Progenitor cell of endocrine pancreas (in vitro differentiated cells): ENCODE results near the gene XRN2. TPM values are rescaled to one million over a fixed set of nuclear protein-coding genes. Genes with fewer than 3 reads are reported as not detected.

Source experiments
- DNase-seq: peaks from one replicate; pipeline ENCODE4 v3.0.0; 2021; ENCODE audit warnings: low spot score; ENCODE audit not compliant: unreplicated experiment
- H3K27ac Mint-ChIP-seq: 2 replicates; pipeline ENCODE4 v1.8.0; 2021; ENCODE audit warnings: mild to moderate bottlenecking, moderate library complexity, mixed read lengths
- H3K27me3 Mint-ChIP-seq: 2 replicates; pipeline ENCODE4 v1.8.0; 2021; ENCODE audit warnings: mixed read lengths
- H3K36me3 Mint-ChIP-seq: 2 replicates; pipeline ENCODE4 v1.8.0; 2022; ENCODE audit warnings: mixed read lengths; ENCODE audit not compliant: insufficient read depth
- H3K4me1 Mint-ChIP-seq: 2 replicates; pipeline ENCODE4 v1.8.0; 2021; ENCODE audit warnings: low read depth, mixed read lengths
- H3K4me3 Mint-ChIP-seq: 2 replicates; pipeline ENCODE4 v1.8.0; 2021; ENCODE audit warnings: low read depth, mild to moderate bottlenecking, moderate library complexity, mixed read lengths
- H3K9me3 Mint-ChIP-seq: 2 replicates; pipeline ENCODE4 v1.8.0; 2021; ENCODE audit warnings: low read depth, mixed read lengths
- total RNA-seq: library from RNA; stranded (reverse); gene quantifications from 2 replicates; pipeline ENCODE4 v1.2.1, GENCODE V29; 2021
- TF ChIP-seq, protein P1 (sequence below): fragments of 200-600 bp; sonication (generic); IDR thresholded peaks from one replicate; pipeline ENCODE4 v1.5.0; 2021; ENCODE audit warnings: antibody characterized with exemption, mild to moderate bottlenecking; ENCODE audit not compliant: unreplicated experiment

The XRN2 gene
- total RNA-seq, 1 donor from 2014 or later, result 91.0 TPM

DNA sequence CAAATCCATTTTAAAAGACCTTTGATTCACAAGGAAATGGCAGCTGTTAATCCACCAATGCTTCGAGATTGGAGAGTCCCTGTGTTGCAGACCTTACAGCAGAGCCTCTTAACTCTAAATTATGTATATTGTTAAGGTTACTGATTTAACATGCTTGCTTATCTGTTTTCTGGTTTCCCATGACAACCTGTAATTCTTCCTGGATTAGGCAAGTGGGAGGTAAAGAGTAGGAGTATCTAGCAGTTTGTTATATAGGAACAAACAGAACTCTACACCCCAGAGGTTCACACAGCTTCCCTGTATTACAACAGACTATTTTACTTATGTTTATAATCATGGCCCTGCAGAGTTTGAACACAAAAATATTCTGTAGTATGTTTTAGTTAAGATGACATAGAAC is 54.7 kb downstream of the XRN2 start:
- Mint-ChIP-seq H3K27ac (peak overlapping the region; percentile 90), H3K27me3 (no peaks in the 10 kb centered on the region)

GRCh38 chr20:21358737-21359136 is 55.6 kb downstream of the XRN2 start:
- Mint-ChIP-seq H3K36me3 (peaks cover 25% of the 10 kb centered on the region), H3K27ac (no peak overlapping the region), H3K4me3 (no peak overlapping the region), H3K9me3 (no peaks in the 10 kb centered on the region), H3K27me3 (no peaks in the 10 kb centered on the region), H3K4me1 (peaks cover 15% of the 10 kb centered on the region)
- TF ChIP-seq, protein P1, sequence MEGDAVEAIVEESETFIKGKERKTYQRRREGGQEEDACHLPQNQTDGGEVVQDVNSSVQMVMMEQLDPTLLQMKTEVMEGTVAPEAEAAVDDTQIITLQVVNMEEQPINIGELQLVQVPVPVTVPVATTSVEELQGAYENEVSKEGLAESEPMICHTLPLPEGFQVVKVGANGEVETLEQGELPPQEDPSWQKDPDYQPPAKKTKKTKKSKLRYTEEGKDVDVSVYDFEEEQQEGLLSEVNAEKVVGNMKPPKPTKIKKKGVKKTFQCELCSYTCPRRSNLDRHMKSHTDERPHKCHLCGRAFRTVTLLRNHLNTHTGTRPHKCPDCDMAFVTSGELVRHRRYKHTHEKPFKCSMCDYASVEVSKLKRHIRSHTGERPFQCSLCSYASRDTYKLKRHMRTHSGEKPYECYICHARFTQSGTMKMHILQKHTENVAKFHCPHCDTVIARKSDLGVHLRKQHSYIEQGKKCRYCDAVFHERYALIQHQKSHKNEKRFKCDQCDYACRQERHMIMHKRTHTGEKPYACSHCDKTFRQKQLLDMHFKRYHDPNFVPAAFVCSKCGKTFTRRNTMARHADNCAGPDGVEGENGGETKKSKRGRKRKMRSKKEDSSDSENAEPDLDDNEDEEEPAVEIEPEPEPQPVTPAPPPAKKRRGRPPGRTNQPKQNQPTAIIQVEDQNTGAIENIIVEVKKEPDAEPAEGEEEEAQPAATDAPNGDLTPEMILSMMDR, result no peak
- no peak for DNase-seq

More for the DNA sequence above, 54.7 kb downstream of the XRN2 start:
- Mint-ChIP-seq H3K36me3 (peaks cover 18% of the 10 kb centered on the region), H3K4me3 (no peak overlapping the region), H3K4me1 (peaks cover 15% of the 10 kb centered on the region), H3K9me3 (no peaks in the 10 kb centered on the region)
- TF ChIP-seq, protein P1, result no peak
- DNase-seq, result no peak

- no peak overlapping the region for H3K27ac Mint-ChIP-seq
- peaks cover 15% of the 10 kb centered on the region for H3K4me1 Mint-ChIP-seq
- H3K9me3 Mint-ChIP-seq, result no peaks in the 10 kb centered on the region
- no peak for DNase-seq
- TF ChIP-seq, protein P1, result no peak
- peaks cover 25% of the 10 kb centered on the region for H3K36me3 Mint-ChIP-seq
- no peaks in the 10 kb centered on the region for H3K27me3 Mint-ChIP-seq
- H3K4me3 Mint-ChIP-seq, result no peak overlapping the region
Observed at GRCh38 chr20:21360705-21361104, 57.6 kb downstream of the XRN2 start.

DNA sequence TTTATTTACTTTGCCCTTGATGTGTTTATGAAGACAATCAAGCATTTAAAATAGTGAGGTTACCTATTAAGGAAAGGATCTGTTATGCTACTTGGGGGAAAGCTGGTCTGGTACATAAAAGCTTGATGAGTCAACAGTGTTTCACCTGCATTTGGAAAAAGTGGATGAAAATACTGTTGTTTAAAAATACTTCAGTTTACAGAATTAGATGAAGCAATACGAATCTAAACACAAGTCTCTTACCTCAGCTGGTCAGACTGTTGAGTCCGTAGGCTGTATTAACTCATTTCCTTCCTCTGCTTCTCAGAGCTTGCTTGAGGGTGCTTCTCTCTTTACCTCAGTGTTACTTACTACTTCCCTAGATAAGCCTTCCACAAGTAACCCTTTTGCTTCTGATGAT is 58.1 kb downstream of the XRN2 start:
- peaks cover 15% of the 10 kb centered on the region for H3K4me1 Mint-ChIP-seq
- no peak overlapping the region for H3K4me3 Mint-ChIP-seq
- peaks cover 25% of the 10 kb centered on the region for H3K36me3 Mint-ChIP-seq
- H3K27ac Mint-ChIP-seq, result no peak overlapping the region
- DNase-seq, result no peak
- H3K27me3 Mint-ChIP-seq, result no peaks in the 10 kb centered on the region
- no peaks in the 10 kb centered on the region for H3K9me3 Mint-ChIP-seq
- TF ChIP-seq, protein P1, result no peak

GRCh38 chr20:21364413-21364812 is 61.3 kb downstream of the XRN2 start:
- Mint-ChIP-seq H3K4me1 (no peaks in the 10 kb centered on the region), H3K27ac (no peak overlapping the region), H3K36me3 (peaks cover 34% of the 10 kb centered on the region), H3K27me3 (no peaks in the 10 kb centered on the region), H3K9me3 (no peaks in the 10 kb centered on the region), H3K4me3 (no peak overlapping the region)
- no peak for DNase-seq
- TF ChIP-seq, protein P1, result no peak
